ENCODE data around the gene SPP2.

Gene SPP2

DNA sequence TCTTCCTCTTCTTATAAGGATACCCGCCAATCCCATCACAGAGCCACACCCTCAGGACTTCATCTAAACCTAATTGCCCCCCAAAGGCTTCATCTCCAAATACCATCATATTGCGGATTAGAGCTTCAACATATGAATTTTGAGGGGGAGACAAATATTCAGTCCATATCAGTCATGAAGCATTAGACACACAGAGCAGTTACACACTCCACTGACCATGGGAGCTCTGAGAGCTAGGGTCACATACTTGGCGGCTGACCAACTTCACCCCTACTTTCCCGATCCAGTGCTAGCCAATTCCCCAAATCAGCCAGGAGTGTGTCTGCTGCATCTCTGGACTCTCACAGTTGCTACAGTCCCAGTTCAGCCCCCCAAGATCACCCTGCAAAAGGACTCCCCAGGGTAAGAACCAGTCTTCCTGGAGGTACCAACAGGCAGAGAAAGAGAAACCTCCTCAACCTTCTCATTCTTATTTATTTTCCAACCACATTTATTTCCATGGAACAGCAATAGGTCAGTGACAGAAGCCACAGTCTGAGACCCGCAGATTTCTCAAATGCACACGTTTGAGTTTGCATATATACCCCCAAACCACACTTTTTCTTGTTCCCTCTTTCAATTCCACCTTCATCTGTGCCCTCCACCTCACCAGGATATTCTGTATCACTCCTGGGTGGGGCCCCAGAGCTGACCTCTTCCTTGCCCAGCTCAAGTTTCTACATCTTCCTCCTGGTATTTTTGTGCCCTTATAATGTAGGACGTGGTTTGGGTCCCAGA, 33.3 kb downstream of the SPP2 start:
- DNase-seq (no peak), ATAC-seq (replicated peaks) (no peak)
- no peaks in the 10 kb centered on the region for H3K36me3 Mint-ChIP-seq (ENCODE audit: insufficient read depth)
- H3K4me1 Mint-ChIP-seq (ENCODE audit: low read depth in 2 of 2), result peaks cover 13 to 28% of the 10 kb centered on the region in 2 donors
- no peak overlapping the region for H3K4me3 Mint-ChIP-seq
- H3K27me3 Mint-ChIP-seq, result peaks cover 7 to 15% of the 10 kb centered on the region in 2 donors
- H3K9me3 Mint-ChIP-seq, result no peaks in the 10 kb centered on the region
- no peak overlapping the region for H3K27ac Mint-ChIP-seq

DNA sequence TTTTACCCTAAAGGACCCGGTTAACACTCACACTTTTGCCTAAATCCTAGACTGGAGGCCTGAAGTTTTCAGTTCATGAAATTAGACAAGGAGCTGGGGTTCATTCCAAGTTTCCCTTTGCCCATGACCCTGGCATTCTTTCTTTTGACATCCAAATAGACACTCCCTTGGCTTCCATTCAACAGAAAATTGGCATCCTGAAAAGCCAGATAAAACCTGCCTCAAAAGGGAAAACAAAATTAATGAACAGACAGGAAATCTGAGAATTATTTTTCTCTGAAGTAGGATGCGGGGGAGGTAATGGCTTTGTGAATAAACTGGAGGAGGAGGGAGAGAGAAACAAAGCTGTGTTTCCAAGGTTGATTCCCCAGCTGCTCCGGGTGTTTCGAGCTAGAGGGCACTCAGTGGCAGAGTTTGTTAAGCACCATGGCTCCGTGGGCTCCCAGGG, 41.0 kb downstream of the SPP2 start:
- no peak overlapping the region for H3K27ac Mint-ChIP-seq
- no peak overlapping the region for H3K4me3 Mint-ChIP-seq
- H3K4me1 Mint-ChIP-seq (ENCODE audit: low read depth in 2 of 2), result peaks cover 5 to 7% of the 10 kb centered on the region in 2 donors
- ATAC-seq (replicated peaks) (no peak), DNase-seq (no peak)
- H3K36me3 Mint-ChIP-seq (ENCODE audit: insufficient read depth), result no peaks in the 10 kb centered on the region
- H3K9me3 Mint-ChIP-seq, result no peaks in the 10 kb centered on the region
- H3K27me3 Mint-ChIP-seq, result no peaks in the 10 kb centered on the region

DNA sequence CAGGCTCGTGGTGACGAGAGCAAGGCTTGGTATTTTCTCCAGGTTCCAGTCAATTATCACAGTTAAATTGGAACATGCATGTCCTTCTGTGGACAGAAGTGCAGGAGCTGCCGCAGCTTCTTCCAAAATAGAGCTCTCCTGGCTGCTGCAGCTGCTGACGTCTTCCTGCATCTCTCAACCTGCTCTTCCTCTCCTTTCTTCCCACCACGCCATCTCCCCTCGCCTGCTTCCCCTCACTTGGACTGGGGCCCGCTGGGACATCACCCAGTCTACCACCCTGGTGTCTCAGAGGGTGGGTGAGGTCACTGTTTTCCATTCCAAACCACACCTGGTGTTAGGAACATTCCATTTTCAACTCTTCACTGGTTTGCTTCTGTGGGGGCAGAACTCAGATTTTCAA, 41.4 kb downstream of the SPP2 start:
- no peaks in the 10 kb centered on the region for H3K27me3 Mint-ChIP-seq
- peak overlapping the region in 1 of 2 donors; percentile 24 for H3K27ac Mint-ChIP-seq
- no peak overlapping the region for H3K4me3 Mint-ChIP-seq
- no peak for ATAC-seq (replicated peaks)
- no peak for DNase-seq
- no peaks in the 10 kb centered on the region for H3K9me3 Mint-ChIP-seq
- peaks cover 6 to 7% of the 10 kb centered on the region in 2 donors for H3K4me1 Mint-ChIP-seq (ENCODE audit: low read depth in 2 of 2)
- no peaks in the 10 kb centered on the region for H3K36me3 Mint-ChIP-seq (ENCODE audit: insufficient read depth)

DNA sequence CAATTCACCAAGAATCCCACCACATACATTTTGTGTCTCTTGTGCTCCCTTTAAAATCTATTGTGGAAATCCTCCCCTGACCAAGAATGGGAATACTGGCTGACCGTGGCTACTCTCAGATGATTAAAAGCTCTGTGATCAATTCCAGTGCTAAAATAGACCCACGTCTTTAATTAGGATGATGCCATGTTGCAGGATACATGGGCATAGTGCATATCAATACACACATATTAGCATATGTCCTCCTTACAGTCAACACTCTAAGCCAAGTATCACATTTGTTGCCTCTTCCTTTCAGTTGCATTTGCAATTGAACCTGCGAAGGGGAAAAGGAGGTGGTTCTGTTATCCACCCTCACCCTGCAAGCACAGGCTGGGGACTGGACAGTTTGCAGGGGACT, 41.8 kb downstream of the SPP2 start:
- no peak for ATAC-seq (replicated peaks)
- peaks cover 7% of the 10 kb centered on the region in 2 donors for H3K4me1 Mint-ChIP-seq (ENCODE audit: low read depth in 2 of 2)
- no peak overlapping the region for H3K4me3 Mint-ChIP-seq
- no peaks in the 10 kb centered on the region for H3K36me3 Mint-ChIP-seq (ENCODE audit: insufficient read depth)
- no peaks in the 10 kb centered on the region for H3K27me3 Mint-ChIP-seq
- no peaks in the 10 kb centered on the region for H3K9me3 Mint-ChIP-seq
- H3K27ac Mint-ChIP-seq, result peak overlapping the region in 1 of 2 donors; percentile 24
- no peak for DNase-seq

DNA sequence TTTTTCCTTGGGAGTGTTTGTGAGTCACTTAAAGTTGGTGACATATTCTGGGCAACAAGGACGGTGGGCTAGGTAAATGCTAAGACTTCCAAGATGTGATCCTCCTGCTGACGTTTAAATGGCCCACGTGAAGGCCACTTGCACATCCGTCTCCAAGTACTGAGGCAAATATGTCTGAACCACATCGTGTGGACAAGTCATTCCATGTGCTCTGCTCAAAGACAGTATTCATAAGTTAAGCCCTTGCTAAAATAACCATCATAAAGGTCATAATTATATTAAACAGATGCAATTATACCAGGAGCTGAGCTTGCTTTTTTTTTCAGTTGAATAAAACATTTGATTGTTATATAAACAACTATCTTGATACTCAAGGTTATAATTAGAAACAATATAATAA, 44.8 kb downstream of the SPP2 start:
- no peaks in the 10 kb centered on the region for H3K9me3 Mint-ChIP-seq
- no peaks in the 10 kb centered on the region for H3K36me3 Mint-ChIP-seq (ENCODE audit: insufficient read depth)
- peaks cover 16 to 21% of the 10 kb centered on the region in 2 donors for H3K4me1 Mint-ChIP-seq (ENCODE audit: low read depth in 2 of 2)
- ATAC-seq (replicated peaks), result no peak
- no peaks in the 10 kb centered on the region for H3K27me3 Mint-ChIP-seq
- H3K4me3 Mint-ChIP-seq, result no peak overlapping the region
- DNase-seq, result no peak
- H3K27ac Mint-ChIP-seq, result no peak overlapping the region

DNA sequence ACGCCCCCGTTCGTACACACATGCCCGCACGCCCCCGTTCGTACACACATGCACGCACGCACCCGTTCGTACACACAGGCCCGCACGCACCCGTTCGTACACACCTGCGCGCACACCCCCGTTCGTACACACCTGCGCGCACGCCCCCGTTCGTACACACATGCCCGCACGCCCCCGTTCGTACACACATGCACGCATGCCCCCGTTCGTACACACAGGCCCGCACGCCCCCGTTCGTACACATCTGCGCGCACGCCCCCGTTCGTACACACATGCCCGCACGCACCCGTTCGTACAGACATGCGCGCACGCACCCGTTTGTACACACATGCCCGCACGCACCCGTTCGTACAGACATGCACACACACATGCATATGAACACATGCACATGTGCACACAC, 45.7 kb downstream of the SPP2 start:
- Mint-ChIP-seq H3K27ac (peak overlapping the region in 1 of 2 donors; percentile 9), H3K9me3 (no peaks in the 10 kb centered on the region), H3K4me3 (no peak overlapping the region), H3K4me1 (ENCODE audit: low read depth in 2 of 2) (peaks cover 24 to 29% of the 10 kb centered on the region in 2 donors), H3K27me3 (no peaks in the 10 kb centered on the region), H3K36me3 (ENCODE audit: insufficient read depth) (no peaks in the 10 kb centered on the region)
- DNase-seq (no peak), ATAC-seq (replicated peaks) (no peak)

DNA sequence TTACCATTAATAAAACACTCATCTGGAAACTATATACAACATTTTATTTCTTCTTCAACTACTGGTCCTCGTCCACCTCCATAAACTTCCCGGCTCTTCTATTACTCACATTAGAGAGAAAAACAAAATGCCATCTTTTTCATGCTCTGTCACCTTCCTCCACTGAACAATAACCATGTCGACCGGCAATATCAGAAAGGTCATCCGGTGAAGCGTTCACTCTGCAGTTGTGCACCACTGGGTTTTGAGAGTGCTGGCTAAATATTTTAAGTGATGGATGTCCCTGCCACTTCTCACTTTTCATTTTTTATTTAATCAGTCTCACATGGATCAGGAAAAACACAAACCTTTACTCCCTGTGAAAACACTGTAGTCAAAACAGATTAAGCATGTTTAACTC, 48.2 kb downstream of the SPP2 start:
- H3K4me3 Mint-ChIP-seq, result no peak overlapping the region
- H3K36me3 Mint-ChIP-seq (ENCODE audit: insufficient read depth), result no peaks in the 10 kb centered on the region
- no peak for DNase-seq
- peaks cover 38 to 42% of the 10 kb centered on the region in 2 donors for H3K4me1 Mint-ChIP-seq (ENCODE audit: low read depth in 2 of 2)
- no peaks in the 10 kb centered on the region for H3K27me3 Mint-ChIP-seq
- no peak for ATAC-seq (replicated peaks)
- H3K27ac Mint-ChIP-seq, result no peak overlapping the region
- no peaks in the 10 kb centered on the region for H3K9me3 Mint-ChIP-seq

DNA sequence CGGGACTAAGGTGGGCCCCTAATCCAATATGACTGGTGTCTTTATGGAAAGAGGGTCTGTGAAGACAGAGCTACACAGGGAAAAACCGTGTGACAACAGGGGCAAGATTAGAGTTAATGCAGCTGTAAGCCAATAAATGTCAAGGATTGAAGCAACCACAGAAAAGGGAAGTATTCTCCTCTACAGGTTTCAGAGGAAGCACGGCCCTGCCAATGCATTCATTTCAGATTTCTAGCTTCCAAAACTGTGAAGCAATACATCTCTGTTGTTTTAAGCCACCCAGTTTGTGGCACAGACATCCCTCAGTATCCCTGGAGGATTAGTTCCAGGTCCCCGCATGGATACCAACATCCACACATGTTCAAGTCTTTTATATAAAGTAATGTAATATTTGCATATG, 48.8 kb downstream of the SPP2 start:
- Mint-ChIP-seq H3K27ac (peak overlapping the region in 1 of 2 donors; percentile 87), H3K4me1 (ENCODE audit: low read depth in 2 of 2) (peaks cover 38 to 42% of the 10 kb centered on the region in 2 donors), H3K27me3 (no peaks in the 10 kb centered on the region), H3K9me3 (no peaks in the 10 kb centered on the region), H3K4me3 (peak overlapping the region in 1 of 2 donors; percentile 14), H3K36me3 (ENCODE audit: insufficient read depth) (no peaks in the 10 kb centered on the region)
- ATAC-seq (replicated peaks), result no peak
- DNase-seq, result no peak

DNA sequence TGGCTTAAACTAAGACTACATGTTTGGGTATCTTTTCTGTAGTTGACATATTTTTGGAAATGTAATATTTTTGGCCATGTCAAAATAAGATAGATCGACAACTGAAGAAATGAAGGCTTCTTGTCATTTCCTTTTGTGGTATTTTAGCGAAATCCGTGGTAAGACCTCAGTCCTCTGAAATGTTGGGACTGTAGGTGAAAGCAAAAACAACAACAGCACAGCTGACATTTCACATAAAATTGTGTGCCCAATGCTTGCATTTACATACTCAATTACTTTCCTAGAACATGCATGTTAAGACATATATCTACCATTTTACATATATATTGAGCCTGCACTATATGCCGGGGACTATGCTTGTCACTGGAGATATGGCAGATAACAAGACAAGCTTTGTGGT, 50.2 kb downstream of the SPP2 start:
- Mint-ChIP-seq H3K9me3 (no peaks in the 10 kb centered on the region), H3K4me1 (ENCODE audit: low read depth in 2 of 2) (peaks cover 38 to 42% of the 10 kb centered on the region in 2 donors), H3K27ac (peak overlapping the region; percentile 83 to 87), H3K36me3 (ENCODE audit: insufficient read depth) (no peaks in the 10 kb centered on the region), H3K4me3 (peak overlapping the region; percentile 59 to 63), H3K27me3 (no peaks in the 10 kb centered on the region)
- DNase-seq, result peak in 2 of 3 experiments; percentile 17 to 27
- ATAC-seq (replicated peaks), result peak; percentile 82

DNA sequence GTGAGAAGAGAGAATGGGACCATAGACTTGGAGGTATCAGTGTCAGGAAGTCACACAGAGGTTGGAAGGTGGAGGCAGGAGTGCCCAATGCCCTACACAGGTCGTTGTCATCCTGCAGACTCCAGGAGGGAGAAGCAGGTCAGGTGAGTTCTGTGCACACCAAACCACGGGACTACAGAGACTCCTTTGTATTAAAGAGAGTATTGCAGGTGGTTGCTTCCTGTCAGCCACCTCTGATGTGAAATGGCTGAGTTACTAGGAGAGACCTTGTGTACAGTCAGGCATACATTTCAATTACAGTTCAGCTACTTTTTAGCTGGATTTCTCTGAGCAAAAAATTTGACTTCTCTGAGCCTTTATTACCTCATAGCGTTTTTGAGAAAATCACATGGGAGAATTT, 51.6 kb downstream of the SPP2 start:
- ATAC-seq (replicated peaks), result peak; percentile 49
- Mint-ChIP-seq H3K4me1 (ENCODE audit: low read depth in 2 of 2) (peaks cover 36 to 47% of the 10 kb centered on the region in 2 donors), H3K27ac (peak overlapping the region; percentile 46 to 87), H3K4me3 (peak overlapping the region; percentile 34 to 41), H3K9me3 (peaks cover 0 to 3% of the 10 kb centered on the region in 2 donors), H3K36me3 (ENCODE audit: insufficient read depth) (no peaks in the 10 kb centered on the region), H3K27me3 (no peaks in the 10 kb centered on the region)
- no peak for DNase-seq

DNA sequence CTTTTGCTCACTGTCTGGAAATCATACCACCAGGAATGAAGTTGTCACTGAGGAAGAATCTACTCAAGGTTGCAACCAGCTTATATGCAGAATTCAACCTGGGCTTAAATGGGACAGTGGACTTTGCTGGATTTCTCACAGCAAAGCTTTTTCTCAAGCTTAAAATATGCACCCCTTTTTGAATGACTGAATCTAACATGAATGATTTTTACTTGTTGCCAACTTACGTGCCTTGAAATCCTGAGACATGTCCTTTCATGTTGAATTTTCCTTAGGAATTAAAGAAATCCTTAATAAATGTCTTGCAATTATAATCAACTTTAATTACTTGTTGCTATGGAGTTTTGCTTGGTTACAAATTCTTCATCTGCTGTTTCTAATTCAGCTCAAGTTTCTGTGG, 57.4 kb downstream of the SPP2 start:
- peaks cover 6 to 10% of the 10 kb centered on the region in 2 donors for H3K4me1 Mint-ChIP-seq (ENCODE audit: low read depth in 2 of 2)
- H3K36me3 Mint-ChIP-seq (ENCODE audit: insufficient read depth), result no peaks in the 10 kb centered on the region
- ATAC-seq (replicated peaks), result no peak
- peaks cover 0 to 3% of the 10 kb centered on the region in 2 donors for H3K9me3 Mint-ChIP-seq
- DNase-seq, result no peak
- H3K27ac Mint-ChIP-seq, result no peak overlapping the region
- H3K27me3 Mint-ChIP-seq, result no peaks in the 10 kb centered on the region
- no peak overlapping the region for H3K4me3 Mint-ChIP-seq

DNA sequence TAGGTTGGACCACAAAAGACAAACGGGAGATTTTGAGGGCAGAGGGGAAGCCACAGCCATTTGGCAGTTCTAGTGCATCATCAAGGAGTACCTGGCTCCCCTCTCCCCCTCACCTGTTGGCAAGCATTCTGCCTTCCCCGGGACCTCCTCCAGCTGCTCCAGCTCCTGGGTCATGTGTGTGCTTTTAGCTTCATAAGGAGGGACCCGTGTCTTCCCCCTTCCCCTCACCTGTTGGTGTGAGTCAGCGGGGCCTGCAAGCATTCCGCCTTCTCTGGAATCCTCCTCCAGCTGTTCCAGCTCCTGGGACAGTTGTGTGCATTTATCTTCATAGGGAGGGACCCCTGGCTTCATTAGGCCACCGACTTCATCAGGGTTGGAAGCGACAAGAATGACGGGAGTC, 58.8 kb downstream of the SPP2 start:
- DNase-seq, result no peak
- no peak for ATAC-seq (replicated peaks)
- Mint-ChIP-seq H3K4me1 (ENCODE audit: low read depth in 2 of 2) (peaks cover 0 to 5% of the 10 kb centered on the region in 2 donors), H3K9me3 (peaks cover 0 to 3% of the 10 kb centered on the region in 2 donors), H3K36me3 (ENCODE audit: insufficient read depth) (no peaks in the 10 kb centered on the region), H3K27me3 (no peaks in the 10 kb centered on the region), H3K27ac (no peak overlapping the region), H3K4me3 (no peak overlapping the region)

DNA sequence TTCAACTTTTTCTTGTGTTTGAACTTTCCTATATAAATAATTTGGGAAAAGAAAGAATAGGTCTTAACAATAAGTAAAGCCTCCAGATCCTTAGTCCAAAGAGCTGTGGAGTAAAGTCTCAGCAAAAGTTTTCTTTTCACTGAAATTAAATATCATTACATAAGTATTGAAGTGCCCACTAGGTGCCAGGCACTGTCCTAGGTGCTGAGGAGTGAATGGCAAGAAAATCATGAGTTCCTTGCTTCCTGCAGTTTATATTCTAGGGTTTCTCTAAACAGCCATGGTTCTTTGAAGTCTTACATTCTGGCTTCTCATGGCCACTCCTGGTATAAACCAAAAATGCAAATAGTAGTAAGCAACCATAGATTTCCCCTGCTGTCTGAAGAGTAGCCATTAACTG, 59.7 kb downstream of the SPP2 start:
- ATAC-seq (replicated peaks), result no peak
- peaks cover 0 to 4% of the 10 kb centered on the region in 2 donors for H3K9me3 Mint-ChIP-seq
- no peak for DNase-seq
- no peak overlapping the region for H3K27ac Mint-ChIP-seq
- no peaks in the 10 kb centered on the region for H3K36me3 Mint-ChIP-seq (ENCODE audit: insufficient read depth)
- no peaks in the 10 kb centered on the region for H3K27me3 Mint-ChIP-seq
- peaks cover 0 to 5% of the 10 kb centered on the region in 2 donors for H3K4me1 Mint-ChIP-seq (ENCODE audit: low read depth in 2 of 2)
- H3K4me3 Mint-ChIP-seq, result no peak overlapping the region

DNA sequence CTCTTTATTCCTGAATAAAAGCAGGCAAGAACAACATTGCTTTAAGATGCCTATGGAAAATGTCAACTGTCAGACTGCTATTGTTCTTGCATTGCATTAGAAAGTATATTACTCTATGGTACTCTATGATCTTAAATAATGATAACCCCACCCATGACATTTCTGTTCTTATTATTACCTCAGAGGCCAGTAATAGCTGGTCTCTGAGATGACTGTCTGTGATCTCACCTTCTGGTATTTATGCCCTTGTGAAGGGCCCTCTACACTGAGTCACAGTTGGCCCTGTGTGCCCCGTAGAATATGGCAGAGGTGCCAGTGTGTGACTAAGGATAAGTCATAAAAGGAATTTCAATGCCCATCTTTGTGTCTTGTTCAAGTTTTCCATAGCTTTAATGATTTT, 61.0 kb downstream of the SPP2 start:
- DNase-seq (no peak), ATAC-seq (replicated peaks) (no peak)
- Mint-ChIP-seq H3K4me3 (no peak overlapping the region), H3K27me3 (no peaks in the 10 kb centered on the region), H3K27ac (no peak overlapping the region), H3K36me3 (ENCODE audit: insufficient read depth) (no peaks in the 10 kb centered on the region), H3K9me3 (peaks cover 0 to 4% of the 10 kb centered on the region in 2 donors), H3K4me1 (ENCODE audit: low read depth in 2 of 2) (no peaks in the 10 kb centered on the region)

Data from effector memory CD8-positive, alpha-beta T cell (primary cell).